GM23338 (cell line): Measurements from ENCODE around the gene CCL23. TPM values are rescaled to one million over a fixed set of nuclear protein-coding genes. Genes with fewer than 3 reads are reported as not detected.

ENCODE experiments used
- ATAC-seq: fragments of 200-7000 bp; cut with Tn5 transposase; 3 replicates; pipeline ENCODE4 v1.9.1; 2020
- DNase-seq: peaks from one replicate; pipeline ENCODE4 v3.0.0-alpha.2; 2015; ENCODE audit warnings: low spot score
- H2AFZ ChIP-seq: fragments of 200-600 bp; sonication (generic); 2 replicates; pipeline ENCODE4 v1.8.0; 2016; ENCODE audit warnings: antibody characterized with exemption, mild to moderate bottlenecking, moderate library complexity
- H3F3A ChIP-seq: fragments of 200-600 bp; sonication (generic); replicated peaks from 2 replicates; pipeline ENCODE4 v1.8.0; 2017; ENCODE audit warnings: antibody characterized with exemption, mixed run types, low read depth
- H3K27ac ChIP-seq: fragments of 200-600 bp; sonication (generic); 2 replicates; pipeline ENCODE4 v1.6.1; 2016; ENCODE audit warnings: low read depth
- H3K27me3 ChIP-seq: fragments of 200-600 bp; sonication (generic); 2 replicates; pipeline ENCODE4 v1.8.0; 2016; ENCODE audit warnings: mild to moderate bottlenecking, mixed run types, moderate library complexity; ENCODE audit not compliant: insufficient read depth
- H3K36me3 ChIP-seq: fragments of 200-600 bp; sonication (generic); 2 replicates; pipeline ENCODE4 v1.8.0; 2016; ENCODE audit warnings: mild to moderate bottlenecking; ENCODE audit not compliant: insufficient read depth
- H3K4me1 ChIP-seq: fragments of 200-600 bp; sonication (generic); 2 replicates; pipeline ENCODE4 v1.8.0; 2016; ENCODE audit warnings: mild to moderate bottlenecking, moderate library complexity; ENCODE audit not compliant: insufficient read depth
- H3K4me2 ChIP-seq: fragments of 200-600 bp; sonication (generic); 2 replicates; pipeline ENCODE4 v1.7.1; 2017; ENCODE audit warnings: mixed run types
- H3K4me3 ChIP-seq: fragments of 200-600 bp; sonication (generic); 2 replicates; pipeline ENCODE4 v1.6.1; 2016; ENCODE audit warnings: mixed run types
- H3K79me2 ChIP-seq: fragments of 200-600 bp; sonication (generic); replicated peaks from 2 replicates; pipeline ENCODE4 v1.8.0; 2017; ENCODE audit warnings: mild to moderate bottlenecking; ENCODE audit not compliant: insufficient read depth
- H3K9me2 ChIP-seq: fragments of 200-600 bp; sonication (generic); 2 replicates; pipeline ENCODE4 v1.8.0; 2017; ENCODE audit not compliant: insufficient read depth
- H4K20me1 ChIP-seq: fragments of 200-600 bp; sonication (generic); replicated peaks from 2 replicates; pipeline ENCODE4 v1.8.0; 2017; ENCODE audit warnings: mild to moderate bottlenecking; ENCODE audit not compliant: insufficient read depth
- H3K27ac Mint-ChIP-seq: 2 replicates; pipeline ENCODE4 v1.8.0; 2020; ENCODE audit warnings: inconsistent platforms, mild to moderate bottlenecking, moderate library complexity, mixed read lengths
- H3K27me3 Mint-ChIP-seq: 3 replicates; pipeline ENCODE4 v1.8.0; 2022; ENCODE audit warnings: low read depth, mild to moderate bottlenecking, moderate library complexity, mixed read lengths, inconsistent platforms; ENCODE audit not compliant: insufficient read depth, poor library complexity
- H3K36me3 Mint-ChIP-seq: 3 replicates; pipeline ENCODE4 v1.8.0; 2021; ENCODE audit warnings: low read depth, mild to moderate bottlenecking, inconsistent platforms, moderate library complexity, mixed read lengths
- H3K4me1 Mint-ChIP-seq: 3 replicates; pipeline ENCODE4 v1.8.0; 2020; ENCODE audit warnings: mild to moderate bottlenecking, inconsistent platforms, mixed read lengths
- H3K4me3 Mint-ChIP-seq: 3 replicates; pipeline ENCODE4 v1.8.0; 2021; ENCODE audit warnings: moderate library complexity, mild to moderate bottlenecking, inconsistent platforms, mixed read lengths
- H3K9me3 Mint-ChIP-seq: 3 replicates; pipeline ENCODE4 v1.8.0; 2020; ENCODE audit warnings: moderate library complexity, mild to moderate bottlenecking, inconsistent platforms, mixed read lengths
- CREB1 ChIP-seq: fragments of 250-450 bp; sonication (Bioruptor Pico); IDR thresholded peaks from 2 replicates; pipeline ENCODE4 v1.5.0; 2020; ENCODE audit warnings: low read depth, mild to moderate bottlenecking, moderate library complexity
- EZH2 ChIP-seq: fragments of 200-600 bp; sonication (generic); IDR thresholded peaks from one replicate; pipeline ENCODE4 v1.8.0; 2017; ENCODE audit warnings: antibody characterized with exemption, mild to moderate bottlenecking, low read depth; ENCODE audit not compliant: unreplicated experiment
- EZH2phosphoT487 ChIP-seq: fragments of 200-600 bp; sonication (generic); IDR thresholded peaks from one replicate; pipeline ENCODE4 v1.8.1; 2018; ENCODE audit warnings: antibody characterized with exemption; ENCODE audit not compliant: unreplicated experiment
- JUNB ChIP-seq: IDR thresholded peaks from one replicate; pipeline ENCODE4 v1.6.1; 2016; ENCODE audit warnings: antibody characterized with exemption; ENCODE audit not compliant: unreplicated experiment
- NANOG ChIP-seq: IDR thresholded peaks from 2 replicates; pipeline ENCODE4 v1.6.1; 2016; ENCODE audit warnings: antibody characterized with exemption, borderline replicate concordance
- POLR2AphosphoS5 ChIP-seq: IDR thresholded peaks from 2 replicates; pipeline ENCODE4 v1.6.1; 2016; ENCODE audit warnings: antibody characterized with exemption, low read depth
- STAT1 ChIP-seq: IDR thresholded peaks from one replicate; pipeline ENCODE4 v1.6.1; 2016; ENCODE audit warnings: antibody characterized with exemption; ENCODE audit not compliant: unreplicated experiment
- ZNF331 ChIP-seq: fragments of 250-450 bp; sonication (Bioruptor Pico); IDR thresholded peaks from 2 replicates; pipeline ENCODE4 v1.5.0; 2020; ENCODE audit warnings: low read depth, mild to moderate bottlenecking, moderate library complexity
- polyA plus RNA-seq: library from polyadenylated mRNA; unstranded; fragments of >200 nt; fragmentation: Nextera tagmentation; extraction: Ambion mirVana; gene quantifications from 2 replicates; pipeline ENCODE4 v1.2.1, GENCODE V29; 2016
- total RNA-seq: library from RNA; depleted of rRNA; stranded (reverse); fragments of >200 nt; shearing (Covaris generic); gene quantifications from 2 replicates; pipeline ENCODE4 v1.2.3, GENCODE V29; 2014
- TF ChIP-seq, protein P1 (sequence below): fragments of 250-450 bp; sonication (Bioruptor Pico); IDR thresholded peaks from 2 replicates; pipeline ENCODE4 v1.5.0; 2020; ENCODE audit warnings: mild to moderate bottlenecking, moderate library complexity
- TF ChIP-seq, protein P2 (sequence below), 2 experiments: fragments of 200-600 bp in 1 of 2; sonication (generic) in 1 of 2; conservative IDR thresholded peaks; 2 replicates each; pipeline versions ENCODE4 v1.5.1 to v1.6.1; 2016 to 2017; ENCODE audit warnings: antibody characterized with exemption in 2 of 2, low read depth in 2 of 2, mild to moderate bottlenecking in 2 of 2, moderate library complexity in 1 of 2
- TF ChIP-seq, protein P3 (sequence below): IDR thresholded peaks from 2 replicates; pipeline ENCODE4 v1.6.1; 2016; ENCODE audit warnings: antibody characterized with exemption
- TF ChIP-seq, protein P4 (sequence below): IDR thresholded peaks from one replicate; pipeline ENCODE4 v1.6.1; 2018; ENCODE audit warnings: antibody characterized with exemption; ENCODE audit not compliant: unreplicated experiment

CCL23 gene
- total and polyA plus RNA-seq, 2 experiments from 2014 or later, result not detected

DNA sequence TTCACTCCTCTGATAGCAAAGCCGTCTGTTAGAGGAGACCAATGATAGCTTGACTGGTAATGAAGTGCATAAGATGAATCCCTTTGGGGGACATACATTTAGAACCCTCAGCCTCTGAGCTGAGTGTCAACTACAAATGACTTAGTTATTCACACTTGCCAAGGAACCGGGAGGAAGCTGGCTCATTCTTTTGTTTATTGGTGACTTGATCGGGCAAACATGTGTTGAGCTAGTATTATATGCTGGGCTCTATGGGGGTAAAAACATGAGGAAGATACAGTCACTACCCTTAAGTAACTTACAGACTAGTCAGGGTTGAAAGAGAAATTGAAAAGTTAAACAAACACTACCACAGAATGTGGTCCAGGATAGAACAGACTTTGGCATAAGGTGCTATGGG, 39.4 kb downstream of the CCL23 start:
- TF ChIP-seq, protein P1, sequence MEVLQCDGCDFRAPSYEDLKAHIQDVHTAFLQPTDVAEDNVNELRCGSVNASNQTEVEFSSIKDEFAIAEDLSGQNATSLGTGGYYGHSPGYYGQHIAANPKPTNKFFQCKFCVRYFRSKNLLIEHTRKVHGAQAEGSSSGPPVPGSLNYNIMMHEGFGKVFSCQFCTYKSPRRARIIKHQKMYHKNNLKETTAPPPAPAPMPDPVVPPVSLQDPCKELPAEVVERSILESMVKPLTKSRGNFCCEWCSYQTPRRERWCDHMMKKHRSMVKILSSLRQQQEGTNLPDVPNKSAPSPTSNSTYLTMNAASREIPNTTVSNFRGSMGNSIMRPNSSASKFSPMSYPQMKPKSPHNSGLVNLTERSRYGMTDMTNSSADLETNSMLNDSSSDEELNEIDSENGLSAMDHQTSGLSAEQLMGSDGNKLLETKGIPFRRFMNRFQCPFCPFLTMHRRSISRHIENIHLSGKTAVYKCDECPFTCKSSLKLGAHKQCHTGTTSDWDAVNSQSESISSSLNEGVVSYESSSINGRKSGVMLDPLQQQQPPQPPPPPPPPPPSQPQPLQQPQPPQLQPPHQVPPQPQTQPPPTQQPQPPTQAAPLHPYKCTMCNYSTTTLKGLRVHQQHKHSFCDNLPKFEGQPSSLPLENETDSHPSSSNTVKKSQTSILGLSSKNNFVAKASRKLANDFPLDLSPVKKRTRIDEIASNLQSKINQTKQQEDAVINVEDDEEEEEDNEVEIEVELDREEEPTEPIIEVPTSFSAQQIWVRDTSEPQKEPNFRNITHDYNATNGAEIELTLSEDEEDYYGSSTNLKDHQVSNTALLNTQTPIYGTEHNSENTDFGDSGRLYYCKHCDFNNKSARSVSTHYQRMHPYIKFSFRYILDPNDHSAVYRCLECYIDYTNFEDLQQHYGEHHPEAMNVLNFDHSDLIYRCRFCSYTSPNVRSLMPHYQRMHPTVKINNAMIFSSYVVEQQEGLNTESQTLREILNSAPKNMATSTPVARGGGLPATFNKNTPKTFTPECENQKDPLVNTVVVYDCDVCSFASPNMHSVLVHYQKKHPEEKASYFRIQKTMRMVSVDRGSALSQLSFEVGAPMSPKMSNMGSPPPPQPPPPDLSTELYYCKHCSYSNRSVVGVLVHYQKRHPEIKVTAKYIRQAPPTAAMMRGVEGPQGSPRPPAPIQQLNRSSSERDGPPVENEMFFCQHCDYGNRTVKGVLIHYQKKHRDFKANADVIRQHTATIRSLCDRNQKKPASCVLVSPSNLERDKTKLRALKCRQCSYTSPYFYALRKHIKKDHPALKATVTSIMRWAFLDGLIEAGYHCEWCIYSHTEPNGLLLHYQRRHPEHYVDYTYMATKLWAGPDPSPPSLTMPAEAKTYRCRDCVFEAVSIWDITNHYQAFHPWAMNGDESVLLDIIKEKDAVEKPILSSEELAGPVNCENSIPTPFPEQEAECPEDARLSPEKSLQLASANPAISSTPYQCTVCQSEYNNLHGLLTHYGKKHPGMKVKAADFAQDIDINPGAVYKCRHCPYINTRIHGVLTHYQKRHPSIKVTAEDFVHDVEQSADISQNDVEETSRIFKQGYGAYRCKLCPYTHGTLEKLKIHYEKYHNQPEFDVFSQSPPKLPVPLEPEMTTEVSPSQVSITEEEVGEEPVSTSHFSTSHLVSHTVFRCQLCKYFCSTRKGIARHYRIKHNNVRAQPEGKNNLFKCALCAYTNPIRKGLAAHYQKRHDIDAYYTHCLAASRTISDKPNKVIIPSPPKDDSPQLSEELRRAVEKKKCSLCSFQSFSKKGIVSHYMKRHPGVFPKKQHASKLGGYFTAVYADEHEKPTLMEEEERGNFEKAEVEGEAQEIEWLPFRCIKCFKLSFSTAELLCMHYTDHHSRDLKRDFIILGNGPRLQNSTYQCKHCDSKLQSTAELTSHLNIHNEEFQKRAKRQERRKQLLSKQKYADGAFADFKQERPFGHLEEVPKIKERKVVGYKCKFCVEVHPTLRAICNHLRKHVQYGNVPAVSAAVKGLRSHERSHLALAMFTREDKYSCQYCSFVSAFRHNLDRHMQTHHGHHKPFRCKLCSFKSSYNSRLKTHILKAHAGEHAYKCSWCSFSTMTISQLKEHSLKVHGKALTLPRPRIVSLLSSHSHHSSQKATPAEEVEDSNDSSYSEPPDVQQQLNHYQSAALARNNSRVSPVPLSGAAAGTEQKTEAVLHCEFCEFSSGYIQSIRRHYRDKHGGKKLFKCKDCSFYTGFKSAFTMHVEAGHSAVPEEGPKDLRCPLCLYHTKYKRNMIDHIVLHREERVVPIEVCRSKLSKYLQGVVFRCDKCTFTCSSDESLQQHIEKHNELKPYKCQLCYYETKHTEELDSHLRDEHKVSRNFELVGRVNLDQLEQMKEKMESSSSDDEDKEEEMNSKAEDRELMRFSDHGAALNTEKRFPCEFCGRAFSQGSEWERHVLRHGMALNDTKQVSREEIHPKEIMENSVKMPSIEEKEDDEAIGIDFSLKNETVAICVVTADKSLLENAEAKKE, result no peak
- TF ChIP-seq EZH2 (no peak), EZH2phosphoT487 (no peak), NANOG (no peak), JUNB (no peak), CREB1 (no peak), POLR2AphosphoS5 (no peak), ZNF331 (no peak), STAT1 (no peak)
- TF ChIP-seq, protein P2, sequence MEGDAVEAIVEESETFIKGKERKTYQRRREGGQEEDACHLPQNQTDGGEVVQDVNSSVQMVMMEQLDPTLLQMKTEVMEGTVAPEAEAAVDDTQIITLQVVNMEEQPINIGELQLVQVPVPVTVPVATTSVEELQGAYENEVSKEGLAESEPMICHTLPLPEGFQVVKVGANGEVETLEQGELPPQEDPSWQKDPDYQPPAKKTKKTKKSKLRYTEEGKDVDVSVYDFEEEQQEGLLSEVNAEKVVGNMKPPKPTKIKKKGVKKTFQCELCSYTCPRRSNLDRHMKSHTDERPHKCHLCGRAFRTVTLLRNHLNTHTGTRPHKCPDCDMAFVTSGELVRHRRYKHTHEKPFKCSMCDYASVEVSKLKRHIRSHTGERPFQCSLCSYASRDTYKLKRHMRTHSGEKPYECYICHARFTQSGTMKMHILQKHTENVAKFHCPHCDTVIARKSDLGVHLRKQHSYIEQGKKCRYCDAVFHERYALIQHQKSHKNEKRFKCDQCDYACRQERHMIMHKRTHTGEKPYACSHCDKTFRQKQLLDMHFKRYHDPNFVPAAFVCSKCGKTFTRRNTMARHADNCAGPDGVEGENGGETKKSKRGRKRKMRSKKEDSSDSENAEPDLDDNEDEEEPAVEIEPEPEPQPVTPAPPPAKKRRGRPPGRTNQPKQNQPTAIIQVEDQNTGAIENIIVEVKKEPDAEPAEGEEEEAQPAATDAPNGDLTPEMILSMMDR (conservative IDR thresholded peaks at IDR 0.05; ENCODE audit: low read depth in 2 of 2), result no peak
- TF ChIP-seq, protein P3, sequence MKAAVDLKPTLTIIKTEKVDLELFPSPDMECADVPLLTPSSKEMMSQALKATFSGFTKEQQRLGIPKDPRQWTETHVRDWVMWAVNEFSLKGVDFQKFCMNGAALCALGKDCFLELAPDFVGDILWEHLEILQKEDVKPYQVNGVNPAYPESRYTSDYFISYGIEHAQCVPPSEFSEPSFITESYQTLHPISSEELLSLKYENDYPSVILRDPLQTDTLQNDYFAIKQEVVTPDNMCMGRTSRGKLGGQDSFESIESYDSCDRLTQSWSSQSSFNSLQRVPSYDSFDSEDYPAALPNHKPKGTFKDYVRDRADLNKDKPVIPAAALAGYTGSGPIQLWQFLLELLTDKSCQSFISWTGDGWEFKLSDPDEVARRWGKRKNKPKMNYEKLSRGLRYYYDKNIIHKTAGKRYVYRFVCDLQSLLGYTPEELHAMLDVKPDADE, result no peak
- TF ChIP-seq, protein P4, sequence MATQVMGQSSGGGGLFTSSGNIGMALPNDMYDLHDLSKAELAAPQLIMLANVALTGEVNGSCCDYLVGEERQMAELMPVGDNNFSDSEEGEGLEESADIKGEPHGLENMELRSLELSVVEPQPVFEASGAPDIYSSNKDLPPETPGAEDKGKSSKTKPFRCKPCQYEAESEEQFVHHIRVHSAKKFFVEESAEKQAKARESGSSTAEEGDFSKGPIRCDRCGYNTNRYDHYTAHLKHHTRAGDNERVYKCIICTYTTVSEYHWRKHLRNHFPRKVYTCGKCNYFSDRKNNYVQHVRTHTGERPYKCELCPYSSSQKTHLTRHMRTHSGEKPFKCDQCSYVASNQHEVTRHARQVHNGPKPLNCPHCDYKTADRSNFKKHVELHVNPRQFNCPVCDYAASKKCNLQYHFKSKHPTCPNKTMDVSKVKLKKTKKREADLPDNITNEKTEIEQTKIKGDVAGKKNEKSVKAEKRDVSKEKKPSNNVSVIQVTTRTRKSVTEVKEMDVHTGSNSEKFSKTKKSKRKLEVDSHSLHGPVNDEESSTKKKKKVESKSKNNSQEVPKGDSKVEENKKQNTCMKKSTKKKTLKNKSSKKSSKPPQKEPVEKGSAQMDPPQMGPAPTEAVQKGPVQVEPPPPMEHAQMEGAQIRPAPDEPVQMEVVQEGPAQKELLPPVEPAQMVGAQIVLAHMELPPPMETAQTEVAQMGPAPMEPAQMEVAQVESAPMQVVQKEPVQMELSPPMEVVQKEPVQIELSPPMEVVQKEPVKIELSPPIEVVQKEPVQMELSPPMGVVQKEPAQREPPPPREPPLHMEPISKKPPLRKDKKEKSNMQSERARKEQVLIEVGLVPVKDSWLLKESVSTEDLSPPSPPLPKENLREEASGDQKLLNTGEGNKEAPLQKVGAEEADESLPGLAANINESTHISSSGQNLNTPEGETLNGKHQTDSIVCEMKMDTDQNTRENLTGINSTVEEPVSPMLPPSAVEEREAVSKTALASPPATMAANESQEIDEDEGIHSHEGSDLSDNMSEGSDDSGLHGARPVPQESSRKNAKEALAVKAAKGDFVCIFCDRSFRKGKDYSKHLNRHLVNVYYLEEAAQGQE, result no peak
- DNase-seq, result no peak

More for the DNA sequence above, 39.4 kb downstream of the CCL23 start:
- no peak overlapping the region for H3K4me3 Mint-ChIP-seq
- Histone ChIP-seq H4K20me1 (no peaks in the 10 kb centered on the region), H3K4me3 (no peak overlapping the region), H3F3A (no peaks in the 10 kb centered on the region), H3K79me2 (no peaks in the 10 kb centered on the region), H3K9me2 (peaks cover 7% of the 10 kb centered on the region; the same call in 1 of the 2 replicates), H3K4me2 (no peak overlapping the region), H2AFZ (no peak overlapping the region), H3K27me3 (no peaks in the 10 kb centered on the region), H3K4me1 (no peaks in the 10 kb centered on the region), H3K36me3 (no peaks in the 10 kb centered on the region), H3K27ac (no peak overlapping the region)
- H3K4me1 Mint-ChIP-seq, result no peaks in the 10 kb centered on the region; the same call in 2 of the 3 replicates
- H3K27ac Mint-ChIP-seq, result no peak overlapping the region
- ATAC-seq, result no peak
- no peaks in the 10 kb centered on the region for H3K36me3 Mint-ChIP-seq
- peaks cover 5% of the 10 kb centered on the region for H3K27me3 Mint-ChIP-seq
- H3K9me3 Mint-ChIP-seq, result no peaks in the 10 kb centered on the region
